HTERT RPE-1 (cell line): Measurements from ENCODE around the gene SLC25A17.
"Not testable (repeated sequence)": the region's sequence is repeated elsewhere in the genome, so short reads cannot be mapped to it uniquely, and the experiment has no call there.

Experiments
- in situ Hi-C: fragments of 300-500 bp; cut with MboI; formaldehyde crosslinking; loops from 4 replicates; pipeline ENCODE4 v1.14.3; 2020; ENCODE audit warnings: low sequenced_read_pairs

The SLC25A17 gene

DNA sequence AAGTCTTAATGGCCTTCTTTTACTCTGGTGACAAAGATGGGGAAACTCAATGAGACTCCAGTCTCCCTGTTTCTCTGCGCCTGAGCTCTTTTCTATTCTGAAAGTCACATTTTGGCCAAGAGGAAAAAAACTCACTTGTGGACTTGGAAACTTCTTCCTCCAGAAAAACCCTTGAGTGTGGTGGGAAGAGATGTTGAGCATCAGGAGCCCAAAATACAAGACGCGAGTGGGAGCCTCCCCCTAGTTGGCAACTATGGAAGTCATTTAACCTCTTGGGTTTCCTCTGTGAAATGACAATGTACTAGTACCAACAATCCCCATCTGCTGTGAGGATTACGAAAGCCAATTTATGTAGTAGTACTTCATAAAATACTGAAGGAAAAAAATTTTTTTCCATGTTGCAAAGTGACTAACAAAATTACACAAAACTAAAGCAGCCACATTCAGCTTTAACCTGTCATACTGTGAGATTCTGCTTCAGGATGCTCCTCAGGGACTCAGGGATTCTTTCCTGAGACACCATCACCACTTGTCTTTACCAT, 524 bp upstream of the SLC25A17 start:
- in situ Hi-C loops, result no loop called here

DNA sequence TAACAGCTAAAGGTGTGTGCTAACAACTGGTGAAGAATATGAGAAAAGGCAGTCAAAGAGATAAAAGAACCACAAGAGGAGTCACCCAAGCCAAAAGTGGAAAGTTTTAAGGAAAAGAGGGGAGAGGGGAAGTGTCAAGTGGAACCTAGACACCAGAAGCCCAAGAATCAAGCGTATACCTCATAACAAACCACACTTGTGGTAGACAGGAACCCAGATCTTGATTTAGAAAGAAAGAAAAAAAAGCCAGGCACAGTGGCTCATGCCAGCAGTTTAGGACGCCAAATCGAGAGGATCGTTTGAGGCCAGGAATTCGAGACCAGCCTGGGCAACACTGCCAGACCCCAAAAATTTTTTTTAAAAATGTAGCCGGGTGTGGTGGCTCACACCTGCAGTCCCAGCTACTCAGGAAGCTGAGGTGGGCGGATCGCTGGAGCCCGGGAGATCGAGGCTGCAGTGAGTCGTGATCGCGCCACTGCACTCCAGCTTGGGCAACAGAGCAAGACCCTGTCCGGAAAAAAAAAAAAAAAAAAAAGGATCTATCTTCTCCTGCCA, 877 bp downstream of the SLC25A17 start:
- in situ Hi-C loops, result no loop called here

DNA sequence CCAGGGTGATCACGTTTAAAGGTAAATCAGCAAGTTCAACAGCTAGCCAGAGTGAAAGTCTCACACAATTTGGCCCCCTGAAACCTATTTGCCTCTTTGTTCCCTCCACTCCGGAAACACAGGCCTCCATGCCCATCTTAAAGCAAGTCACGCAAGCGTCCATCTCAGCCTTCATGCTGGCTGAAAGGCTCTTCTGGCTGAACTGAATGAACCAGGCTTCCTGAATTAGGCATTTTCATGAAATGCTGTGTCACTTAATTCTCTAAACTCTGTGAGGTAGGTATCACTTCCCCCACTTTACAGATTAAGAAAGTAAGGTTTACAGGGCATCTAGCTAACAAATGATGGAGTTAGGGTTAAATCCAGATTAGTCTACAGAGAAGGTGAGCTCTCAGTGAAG, 1.4 kb downstream of the SLC25A17 start:
- in situ Hi-C loops, result no loop called here

DNA sequence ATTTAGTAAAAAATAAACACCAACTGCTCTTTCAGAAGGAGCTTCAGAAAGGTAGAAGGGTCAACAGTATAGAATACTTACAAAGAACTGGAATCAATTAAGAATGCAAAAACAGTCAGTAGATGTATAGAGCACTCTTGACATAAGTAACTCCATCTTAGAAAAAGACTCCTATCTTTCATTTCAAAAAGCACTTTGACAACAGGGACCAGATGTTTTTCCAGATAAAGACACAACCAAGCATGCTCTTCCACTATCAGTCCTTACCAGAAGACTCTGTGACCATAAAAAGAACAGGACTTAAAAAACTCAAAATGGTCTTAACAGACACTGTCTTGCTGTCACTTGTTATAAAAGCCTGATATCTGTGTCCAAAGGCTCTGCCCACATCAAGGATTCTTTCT, 5.2 kb downstream of the SLC25A17 start:
- in situ Hi-C loops, result no loop called here

DNA sequence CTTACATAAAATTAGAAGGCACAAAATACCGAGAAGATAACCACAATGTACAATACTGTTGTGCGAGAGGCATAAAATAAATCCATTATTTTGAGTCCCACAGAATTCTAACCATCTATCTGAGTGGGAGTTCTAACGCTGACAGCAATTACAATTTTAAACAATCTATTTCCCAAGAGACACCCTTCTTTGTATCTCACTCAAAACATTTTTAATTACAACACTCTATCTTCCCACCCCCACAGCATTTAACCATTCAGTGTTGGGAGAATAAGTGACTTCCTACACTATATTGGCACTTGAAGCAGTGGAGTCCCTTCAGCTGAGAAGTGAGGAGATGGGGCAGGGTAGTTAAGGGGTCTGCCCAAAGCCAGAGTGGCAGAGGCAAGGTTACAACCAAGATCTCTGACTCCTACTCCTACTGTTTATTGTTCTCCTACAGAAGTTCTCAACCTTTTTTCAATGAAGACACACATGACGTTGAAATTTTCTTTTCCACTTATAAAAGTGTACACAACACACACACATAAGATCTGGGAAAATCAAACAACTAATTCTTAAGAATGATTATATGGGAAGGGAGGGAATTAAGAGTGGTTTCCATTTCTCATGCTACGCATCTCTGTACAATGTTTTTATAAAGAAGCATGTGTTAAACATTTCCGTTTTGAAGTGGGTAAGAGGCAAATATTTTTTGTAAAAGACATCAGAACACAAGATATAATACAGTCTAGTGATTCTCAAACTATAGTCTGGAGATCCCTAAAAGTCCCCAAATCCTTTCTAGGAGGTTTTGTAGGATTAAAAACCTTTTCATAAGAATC, 10.9 kb downstream of the SLC25A17 start:
- in situ Hi-C loops, result no loop called here

DNA sequence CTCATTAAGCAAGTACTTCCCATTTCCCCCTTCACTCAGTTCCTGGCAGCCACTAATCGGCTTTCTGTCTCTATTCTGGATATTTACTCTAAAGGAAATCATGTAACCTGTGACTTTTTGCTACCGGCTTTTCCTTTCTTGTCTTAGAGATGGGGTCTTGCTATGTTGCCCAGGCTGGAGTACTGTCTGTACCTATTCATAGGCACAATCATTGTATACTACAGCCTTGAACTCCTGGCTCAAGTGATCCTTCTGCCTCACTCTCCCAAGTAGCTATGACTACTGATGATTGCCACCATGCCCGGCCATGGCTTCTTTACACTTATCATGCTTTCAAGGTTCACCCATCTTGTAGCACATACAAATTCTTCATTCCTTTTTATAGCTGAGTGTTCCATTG, 12.4 kb downstream of the SLC25A17 start:
- in situ Hi-C loops, result no loop called here

DNA sequence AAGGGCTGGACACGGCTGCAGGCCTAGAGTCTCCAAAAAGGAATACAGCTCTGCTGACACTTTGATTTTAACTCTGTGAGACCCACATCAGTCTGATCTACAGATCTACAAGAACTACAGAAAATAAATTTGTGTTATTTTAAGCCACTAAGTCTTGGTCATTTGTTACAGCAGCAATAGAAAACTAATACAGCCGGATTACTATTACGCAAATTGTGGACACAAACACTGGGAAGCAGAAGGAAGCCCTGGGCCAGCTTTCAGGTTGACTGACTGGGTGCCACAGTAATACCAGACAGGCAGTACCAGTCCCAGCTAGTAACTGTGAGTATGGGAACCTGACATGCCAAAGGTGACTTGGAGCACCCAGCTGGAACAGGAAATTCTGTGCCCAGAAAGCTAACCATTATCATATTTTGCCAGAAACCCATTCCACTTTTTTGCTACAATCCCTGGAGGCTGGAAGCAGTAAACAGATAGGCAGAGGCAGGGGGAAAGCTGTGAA, 13.4 kb downstream of the SLC25A17 start:
- in situ Hi-C loops, result no loop called here

DNA sequence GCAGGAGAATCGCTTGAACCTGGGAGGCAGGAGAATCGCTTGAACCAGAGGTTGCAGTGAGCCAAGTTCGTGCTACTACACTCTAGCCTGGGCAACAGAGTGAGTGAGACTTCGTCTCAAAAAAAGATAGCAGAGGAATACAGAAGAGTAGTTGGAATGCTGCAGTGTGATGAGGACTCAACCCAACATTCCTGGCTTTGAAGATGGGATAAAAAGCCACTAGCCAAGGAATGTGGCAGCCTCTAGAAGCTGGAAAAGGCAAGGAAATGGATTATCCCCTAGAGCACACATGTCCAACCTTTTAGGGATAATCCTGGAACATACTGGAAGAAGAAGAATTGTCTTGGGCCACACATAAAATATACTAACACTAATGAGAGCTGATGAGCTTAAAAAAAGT, 13.9 kb downstream of the SLC25A17 start:
- in situ Hi-C loops, result no loop called here

DNA sequence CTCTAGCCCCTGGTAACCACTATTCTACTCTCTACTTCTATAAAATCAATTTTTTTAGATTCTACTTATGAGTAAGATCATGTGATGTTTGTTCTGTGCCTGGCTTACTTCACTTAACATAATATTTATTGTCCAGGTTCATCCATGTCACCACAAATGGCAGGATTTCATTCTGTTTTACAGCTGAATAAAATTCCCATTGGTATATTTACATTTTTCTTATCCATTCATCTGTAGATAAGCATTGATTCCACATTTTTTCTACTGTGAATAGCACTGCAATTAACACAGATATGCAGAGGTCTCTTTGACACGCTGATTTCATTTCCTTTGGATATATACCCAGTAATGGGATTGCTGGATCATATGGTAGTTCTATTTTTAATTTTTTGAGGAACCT, 15.8 kb downstream of the SLC25A17 start:
- in situ Hi-C loops, result no loop called here

DNA sequence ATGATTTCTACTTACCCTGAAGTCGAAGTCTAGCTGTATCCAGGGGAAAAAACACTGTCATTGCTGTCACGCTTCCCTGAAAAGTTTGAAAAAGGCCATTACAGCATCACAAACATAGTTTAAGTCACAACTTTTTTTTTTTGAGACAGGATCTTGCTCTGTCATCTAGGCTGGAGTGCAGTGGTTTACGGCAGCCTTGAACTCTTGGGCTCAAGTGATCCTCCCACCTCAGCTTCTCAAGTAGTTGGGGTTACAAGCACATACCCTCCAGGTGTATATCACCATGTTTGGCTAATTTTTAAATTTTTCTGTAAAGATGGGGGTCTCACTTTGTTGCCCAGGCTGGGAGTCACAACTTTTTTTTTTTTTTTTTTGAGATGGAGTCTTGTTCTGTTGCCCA, 20.1 kb downstream of the SLC25A17 start:
- in situ Hi-C loops, result no loop called here

DNA sequence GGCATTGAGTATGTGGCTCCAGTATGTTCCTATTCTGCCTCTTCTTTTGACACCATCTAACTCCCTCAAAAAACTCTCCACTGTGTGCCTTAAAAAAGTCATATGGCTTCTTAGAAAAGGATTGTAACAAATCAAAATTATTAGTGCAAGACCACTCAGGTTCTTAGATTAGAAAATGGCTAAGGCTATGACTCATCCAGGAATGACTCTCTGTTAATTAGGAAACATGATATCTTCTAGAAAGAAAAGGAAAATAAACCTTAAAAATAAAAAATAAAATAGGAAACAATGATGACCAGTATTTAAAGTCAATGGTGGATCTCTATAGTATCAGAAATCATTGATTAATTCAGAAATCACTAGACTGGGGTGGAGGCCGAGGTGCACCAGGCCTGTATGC, 21.7 kb downstream of the SLC25A17 start:
- in situ Hi-C loops, result no loop called here

DNA sequence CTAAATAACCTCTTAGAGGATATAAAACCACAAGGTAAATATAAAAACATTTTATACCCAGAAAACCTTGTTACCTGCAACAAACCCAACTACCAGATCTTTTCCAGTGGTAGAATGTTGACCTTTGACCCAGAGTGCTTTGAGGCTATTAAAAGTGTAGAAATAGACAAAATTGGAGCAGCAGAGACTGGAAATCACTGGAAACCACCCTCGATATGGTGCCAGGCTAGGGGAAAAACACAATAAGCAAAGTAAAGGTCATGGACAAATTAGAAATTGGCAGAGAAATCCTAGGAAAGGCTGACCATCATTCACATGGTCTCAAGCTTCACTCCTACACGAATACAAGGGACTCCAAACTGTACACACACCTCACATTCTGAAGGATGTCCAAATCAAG, 26.7 kb downstream of the SLC25A17 start:
- in situ Hi-C loops, result no loop called here

DNA sequence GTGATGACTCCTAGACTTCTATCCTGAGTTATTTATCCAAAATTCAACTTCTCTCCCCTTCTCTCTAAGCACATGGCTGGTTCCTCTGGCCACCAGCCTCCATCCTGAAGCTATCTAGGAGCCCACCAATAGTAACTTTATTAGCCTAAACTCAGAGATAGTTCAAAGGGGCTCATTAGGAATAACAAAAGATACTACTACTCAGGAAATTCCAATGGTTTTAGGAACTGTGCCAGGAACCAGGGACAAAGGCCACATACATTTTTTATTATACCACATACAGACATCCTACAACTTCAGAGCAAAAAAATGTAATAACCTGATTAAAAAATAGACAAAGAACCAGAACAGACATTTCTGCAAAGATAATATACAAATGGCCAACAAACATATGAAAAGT, 27.9 kb downstream of the SLC25A17 start:
- in situ Hi-C loops, result no loop called here

DNA sequence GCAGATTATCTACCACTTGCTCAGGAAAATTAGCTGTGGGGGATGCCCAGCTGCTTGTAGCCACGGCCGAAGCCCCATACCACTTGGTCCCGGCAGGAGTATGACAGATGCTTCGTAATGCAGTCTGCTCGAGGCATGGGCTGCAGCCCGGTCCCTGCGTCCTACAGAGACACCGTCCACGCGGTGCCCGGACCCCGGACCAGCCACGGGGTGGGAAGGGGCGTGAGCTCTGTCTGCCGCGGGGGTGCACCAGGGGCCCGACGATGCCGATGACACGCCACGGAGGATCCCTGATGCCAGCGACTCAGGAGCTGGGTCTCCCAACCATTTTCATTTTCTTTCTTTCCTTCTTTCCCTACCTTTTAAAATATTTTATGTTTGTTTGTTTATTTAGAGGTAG, 30.0 kb downstream of the SLC25A17 start:
- in situ Hi-C loops, result no loop called here

DNA sequence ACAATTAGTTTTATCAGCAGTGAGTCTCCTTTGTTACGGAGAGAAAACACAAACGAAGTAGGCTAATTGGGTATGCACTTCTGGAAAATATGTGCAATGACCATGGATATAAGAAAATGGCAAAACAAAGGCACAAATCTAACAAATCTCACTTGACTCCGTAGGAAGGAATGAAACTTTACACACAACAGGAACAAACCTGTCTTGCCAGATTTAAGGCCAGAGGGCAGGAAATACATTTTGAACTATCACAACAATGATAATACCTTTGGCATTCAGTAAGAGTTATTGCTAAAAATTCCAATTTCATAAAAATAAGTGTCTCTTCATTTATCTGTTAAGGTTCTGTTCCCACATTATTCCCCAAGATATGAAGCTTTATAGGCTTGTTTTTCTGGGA, 36.6 kb downstream of the SLC25A17 start:
- in situ Hi-C loops, result no loop called here

DNA sequence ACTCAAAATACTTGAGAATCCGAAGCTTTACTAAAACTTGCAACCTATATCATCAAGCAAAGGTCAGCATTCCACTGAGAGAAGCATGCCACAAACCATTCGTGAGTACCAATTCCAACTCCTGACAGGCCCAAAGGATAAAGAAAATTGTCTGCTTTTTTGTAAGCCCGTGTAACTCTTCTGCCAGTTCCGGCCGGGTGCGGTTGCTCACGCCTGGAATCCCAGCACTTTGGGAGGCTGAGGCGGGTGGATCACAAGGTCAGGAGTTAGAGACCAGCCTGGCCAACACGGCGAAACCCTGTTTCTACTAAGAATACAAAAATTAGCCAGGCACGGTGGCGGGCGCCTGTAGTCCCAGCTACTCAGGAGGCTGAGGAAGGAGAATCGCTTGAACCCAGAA, 37.4 kb downstream of the SLC25A17 start:
- in situ Hi-C loops, result not testable (repeated sequence)

DNA sequence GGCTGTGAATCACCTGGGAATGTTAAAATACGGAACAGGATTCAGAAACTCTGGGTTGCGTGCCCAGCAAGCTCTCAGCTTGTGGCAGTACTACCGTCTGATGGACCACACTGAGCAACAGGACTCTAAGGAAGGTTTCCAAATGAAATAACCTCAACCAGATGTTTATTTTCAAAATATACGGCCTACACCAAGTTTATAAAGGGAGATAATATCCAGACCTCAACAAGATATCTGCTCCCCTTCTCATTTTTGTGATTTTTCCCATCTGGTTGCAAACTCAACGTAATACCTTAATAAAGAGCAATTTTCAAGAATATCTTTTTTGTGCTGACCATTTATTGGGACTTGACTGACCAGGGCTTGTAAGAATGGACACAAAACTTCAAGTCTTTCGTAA, 49.4 kb downstream of the SLC25A17 start:
- in situ Hi-C loops, result no loop called here

DNA sequence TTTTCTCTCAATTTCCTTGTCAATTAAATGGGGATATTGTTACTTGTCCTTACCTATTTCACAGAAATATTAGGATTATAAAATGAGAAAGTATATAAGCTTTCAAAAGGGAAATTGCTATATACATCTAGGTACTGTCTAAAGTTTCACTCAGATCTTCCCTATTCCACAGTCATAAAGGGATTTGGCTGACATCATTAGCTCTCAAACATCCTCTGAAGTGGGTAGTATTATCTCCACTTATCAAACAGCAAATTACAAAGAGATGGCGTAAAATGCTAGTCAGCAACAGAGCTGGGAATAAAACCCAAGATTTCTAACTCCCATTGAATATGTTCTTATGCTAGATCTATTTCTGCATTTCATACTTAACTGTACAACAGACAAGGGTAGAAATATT, 50.9 kb downstream of the SLC25A17 start:
- in situ Hi-C loops, result no loop called here

DNA sequence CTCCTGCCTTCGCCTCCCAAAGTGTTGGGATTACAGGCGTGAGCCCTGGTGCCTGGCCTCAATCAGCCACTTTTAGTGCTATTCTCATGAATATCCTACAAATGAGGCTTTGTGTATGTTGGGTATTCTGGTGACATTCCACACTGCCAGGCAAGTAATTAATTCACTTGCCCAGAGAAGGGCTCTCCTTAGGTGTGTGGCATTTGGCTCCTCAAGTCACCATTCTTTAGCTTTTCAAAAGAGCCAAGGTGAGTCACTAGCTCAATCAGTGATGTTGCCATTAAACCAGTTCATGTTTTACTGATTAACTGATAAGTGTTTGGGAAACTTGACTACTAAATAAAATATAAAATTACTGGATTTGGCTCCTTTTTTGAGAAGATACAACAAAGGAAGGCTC, 52.2 kb downstream of the SLC25A17 start:
- in situ Hi-C loops, result no loop called here

DNA sequence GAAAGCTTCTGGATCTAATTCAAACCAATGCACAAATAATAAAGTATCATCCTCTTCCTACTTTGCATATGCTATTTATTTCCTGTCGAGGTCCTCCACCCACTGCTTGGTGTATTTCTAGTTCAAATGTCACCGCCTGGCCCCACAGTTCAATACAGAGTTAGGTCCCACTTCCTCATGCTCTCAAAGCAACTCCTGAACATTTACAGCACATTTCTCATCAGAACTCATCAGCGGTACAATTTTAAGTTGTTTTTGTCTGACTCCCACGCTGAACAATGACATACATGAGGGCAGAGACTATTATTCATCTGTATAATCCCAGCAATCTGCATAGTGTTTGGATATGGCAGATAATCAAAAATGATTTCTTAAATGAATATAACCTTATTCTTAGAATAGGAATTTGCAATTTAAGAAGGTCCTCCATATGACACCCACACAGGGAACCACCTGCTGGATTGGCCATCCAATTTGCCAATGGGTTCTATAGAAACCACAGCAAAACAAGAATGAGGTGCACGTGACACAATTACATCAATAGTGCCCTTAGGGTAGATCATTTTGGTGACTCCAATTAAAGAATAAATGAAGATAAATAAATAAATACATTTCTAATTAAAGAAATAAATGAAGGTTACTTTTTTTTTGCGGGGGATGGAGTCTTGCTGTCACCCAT, 54.2 kb downstream of the SLC25A17 start:
- in situ Hi-C loops, result no loop called here

DNA sequence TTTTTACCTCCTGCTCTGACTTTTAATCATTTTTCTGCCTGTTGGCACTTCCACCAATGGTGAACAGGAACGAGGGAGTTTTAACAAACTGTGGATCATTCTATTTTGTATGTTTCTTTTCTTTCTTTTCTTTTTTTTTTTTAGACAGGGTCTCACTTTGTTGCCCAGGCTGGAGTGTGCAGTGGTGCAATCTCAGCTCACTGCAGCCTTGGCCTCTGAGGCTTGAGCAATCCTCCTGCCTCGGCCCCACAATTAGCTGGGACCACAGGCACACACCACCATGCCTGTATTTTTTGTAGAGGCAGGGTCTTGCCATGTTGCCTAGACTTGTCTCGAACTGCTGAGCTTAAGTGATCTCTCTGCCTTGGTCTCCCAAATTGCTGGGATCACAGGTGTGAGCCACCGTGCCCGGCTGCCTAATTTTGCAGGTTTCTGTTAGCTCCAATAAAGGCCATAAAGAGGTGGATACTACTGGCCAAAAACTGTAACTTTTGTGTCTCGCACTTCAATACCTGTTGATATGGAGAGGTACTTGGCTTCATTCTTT, 59.8 kb downstream of the SLC25A17 start:
- in situ Hi-C loops, result no loop called here

DNA sequence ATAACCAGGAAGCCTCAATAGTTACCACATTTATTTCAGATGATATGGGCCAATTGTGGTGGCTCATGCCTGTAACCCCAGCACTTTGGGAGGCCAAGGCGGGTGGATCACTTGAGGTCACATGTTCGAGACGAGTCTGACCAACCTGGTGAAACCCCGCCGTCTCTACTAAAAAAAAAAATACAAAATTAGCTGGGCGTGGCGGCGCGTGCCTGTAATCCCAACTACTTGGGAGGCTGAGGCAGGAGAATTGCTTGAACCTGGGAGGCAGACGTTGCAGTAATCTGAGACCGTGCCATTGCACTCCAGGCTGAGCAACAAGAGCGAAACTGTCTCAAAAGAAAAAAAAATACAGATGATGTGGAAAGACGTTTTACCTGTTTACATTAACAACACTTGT, 60.3 kb downstream of the SLC25A17 start:
- in situ Hi-C loops, result not testable (repeated sequence)
